ENCODE measurements around the gene ELL2.
"Not testable (repeated sequence)": the region's sequence is repeated elsewhere in the genome, so short reads cannot be mapped to it uniquely, and the experiment has no call there.

Gene ELL2

DNA sequence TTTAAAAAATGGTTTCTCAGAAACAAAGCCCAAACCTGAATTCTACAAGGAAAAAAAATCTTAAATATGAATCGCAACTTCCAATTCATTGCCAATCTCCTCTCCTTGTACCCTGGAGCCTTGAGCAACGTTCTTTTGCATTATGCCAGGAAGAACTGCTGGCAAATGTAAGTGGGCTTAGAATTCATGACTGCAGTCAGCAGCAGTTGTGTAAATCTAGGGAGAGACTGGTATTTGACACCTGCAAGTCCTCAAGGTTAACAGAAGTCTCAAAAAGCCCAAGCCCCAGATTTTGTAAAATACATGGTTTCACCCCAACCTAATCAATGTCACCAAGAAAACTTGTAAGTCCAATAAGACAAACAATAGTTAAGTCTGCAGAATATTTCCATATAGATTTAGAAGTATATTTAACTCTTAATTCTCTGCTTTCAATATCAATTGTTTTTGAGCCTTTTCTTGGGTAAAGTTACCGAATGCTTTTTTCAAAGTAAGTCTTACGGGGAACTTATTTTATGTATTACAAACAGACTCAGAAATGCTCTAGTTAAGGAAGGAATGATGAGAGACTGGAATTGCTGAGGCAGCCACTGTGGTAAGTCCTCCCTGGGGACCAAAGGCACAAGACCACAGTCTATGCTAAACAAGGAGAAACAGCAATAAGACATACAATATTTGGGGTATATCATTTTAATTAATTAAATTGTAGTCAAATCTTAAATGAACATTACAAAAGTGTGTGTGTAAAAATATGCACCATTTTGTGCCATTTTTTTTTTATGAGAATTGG lies 31.3 kb downstream of the ELL2 start:
- no peak for DNase-seq (ENCODE audit: low read depth)

DNA sequence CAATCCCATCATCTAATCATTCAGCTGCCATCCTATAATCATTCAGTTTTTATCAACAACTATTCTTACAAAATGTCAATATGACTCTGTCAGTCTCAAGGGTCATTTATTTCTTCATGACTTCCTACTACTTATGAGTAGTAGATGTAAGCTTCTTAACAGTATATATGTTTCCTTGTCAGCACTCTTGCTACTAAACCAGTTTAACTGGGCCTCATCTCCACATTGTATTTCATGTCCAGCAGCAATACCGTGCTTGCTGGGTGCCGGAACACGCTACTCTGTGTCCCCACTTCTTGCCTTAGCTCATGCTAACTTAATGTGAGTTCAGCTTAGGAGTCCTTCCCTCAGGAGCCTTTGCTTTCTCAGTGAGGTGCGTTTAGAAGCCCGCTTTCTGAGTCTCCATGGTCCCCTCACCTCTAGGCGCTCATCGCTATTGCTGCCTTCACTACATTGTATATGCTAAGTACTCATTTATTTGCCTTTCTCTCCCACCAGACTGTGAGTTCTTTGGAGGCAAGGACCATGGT lies 32.9 kb downstream of the ELL2 start:
- DNase-seq (ENCODE audit: low read depth) = no peak

DNA sequence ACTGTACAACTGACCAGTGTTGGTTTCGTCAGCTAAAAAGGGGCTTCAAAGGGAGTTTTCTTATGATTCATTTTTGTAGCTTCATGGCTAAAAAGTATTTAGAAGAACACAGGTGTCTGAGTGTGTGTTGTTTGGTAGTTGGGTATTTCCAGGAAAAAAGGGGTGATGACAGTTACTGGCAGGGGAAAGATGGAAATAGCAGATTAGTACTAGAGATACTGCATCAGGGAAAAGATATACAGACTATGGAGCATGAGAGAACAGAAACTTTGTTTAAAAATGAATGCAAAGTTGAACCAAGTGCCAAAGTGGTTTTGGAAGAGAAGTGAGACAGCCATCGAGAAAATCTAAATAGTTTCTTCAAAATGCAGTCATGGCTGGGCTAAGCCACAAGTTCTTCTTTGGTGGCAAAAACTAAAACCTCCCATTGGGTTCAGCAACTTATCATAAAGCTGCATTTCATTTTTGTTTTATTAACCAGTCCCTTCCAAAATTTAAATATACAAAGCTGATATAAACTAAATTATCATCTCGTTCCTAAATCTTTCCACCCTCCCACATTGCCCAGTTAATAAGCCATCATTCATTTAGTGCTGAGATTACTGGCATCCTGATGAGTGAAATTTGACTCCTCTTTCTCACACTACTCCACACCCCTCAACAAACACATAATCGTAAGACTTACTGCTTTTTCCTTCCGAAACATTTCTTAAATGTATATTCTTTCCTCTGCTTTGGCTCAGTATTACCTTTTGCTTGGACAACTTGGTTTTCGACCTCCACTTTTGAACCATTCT lies 33.5 kb downstream of the ELL2 start:
- DNase-seq (ENCODE audit: low read depth) = no peak

DNA sequence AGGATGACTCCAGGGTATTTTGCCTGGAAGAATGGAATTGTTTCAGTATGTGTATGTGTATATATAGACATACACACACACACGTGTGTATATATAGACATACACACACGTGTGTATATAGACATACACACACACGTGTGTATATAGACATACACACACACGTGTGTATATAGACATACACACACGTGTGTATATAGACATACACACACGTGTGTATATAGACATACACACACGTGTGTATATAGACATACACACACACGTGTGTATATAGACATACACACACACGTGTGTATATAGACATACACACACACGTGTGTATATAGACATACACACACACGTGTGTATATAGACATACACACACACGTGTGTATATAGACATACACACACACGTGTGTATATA lies 34.4 kb downstream of the ELL2 start:
- DNase-seq (ENCODE audit: low read depth) = not testable (repeated sequence)

DNA sequence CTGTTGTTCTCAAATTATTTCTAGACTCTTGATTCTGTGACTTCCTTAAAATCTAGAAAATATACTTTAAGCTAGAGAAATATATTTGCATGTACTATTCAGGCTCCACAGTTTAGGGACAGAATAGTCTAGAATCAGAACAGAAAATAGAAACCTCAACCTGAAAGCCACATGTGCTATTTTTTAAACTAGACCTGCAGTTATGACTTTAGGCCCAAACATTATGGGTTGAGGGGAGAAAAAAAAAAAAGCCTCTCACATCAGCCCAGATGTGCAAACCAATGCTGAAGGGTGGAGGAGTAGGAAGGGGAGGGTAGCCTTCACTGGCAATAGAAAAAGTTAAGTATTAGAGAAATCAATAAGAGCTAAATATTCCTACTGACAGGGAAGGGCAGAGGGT lies 35.7 kb downstream of the ELL2 start:
- DNase-seq (ENCODE audit: low read depth) = no peak

DNA sequence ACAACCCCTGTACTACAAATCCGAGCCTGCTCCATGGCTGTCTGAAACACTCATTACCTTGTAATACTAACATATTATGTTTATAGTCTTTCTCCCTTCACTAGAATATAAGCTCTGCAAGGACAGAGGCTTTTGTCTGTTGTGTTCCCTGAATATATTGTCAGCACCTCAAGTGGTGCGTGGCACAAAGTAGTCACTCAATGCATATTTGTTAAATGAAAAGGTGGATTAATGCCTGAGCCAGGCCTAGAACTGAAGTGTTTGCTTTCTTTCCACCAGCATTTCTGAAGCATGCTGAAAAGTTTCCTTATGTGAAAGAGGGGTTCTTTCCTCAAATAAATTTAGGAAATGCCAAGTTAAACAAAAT lies 36.3 kb downstream of the ELL2 start:
- no peak for DNase-seq (ENCODE audit: low read depth)

DNA sequence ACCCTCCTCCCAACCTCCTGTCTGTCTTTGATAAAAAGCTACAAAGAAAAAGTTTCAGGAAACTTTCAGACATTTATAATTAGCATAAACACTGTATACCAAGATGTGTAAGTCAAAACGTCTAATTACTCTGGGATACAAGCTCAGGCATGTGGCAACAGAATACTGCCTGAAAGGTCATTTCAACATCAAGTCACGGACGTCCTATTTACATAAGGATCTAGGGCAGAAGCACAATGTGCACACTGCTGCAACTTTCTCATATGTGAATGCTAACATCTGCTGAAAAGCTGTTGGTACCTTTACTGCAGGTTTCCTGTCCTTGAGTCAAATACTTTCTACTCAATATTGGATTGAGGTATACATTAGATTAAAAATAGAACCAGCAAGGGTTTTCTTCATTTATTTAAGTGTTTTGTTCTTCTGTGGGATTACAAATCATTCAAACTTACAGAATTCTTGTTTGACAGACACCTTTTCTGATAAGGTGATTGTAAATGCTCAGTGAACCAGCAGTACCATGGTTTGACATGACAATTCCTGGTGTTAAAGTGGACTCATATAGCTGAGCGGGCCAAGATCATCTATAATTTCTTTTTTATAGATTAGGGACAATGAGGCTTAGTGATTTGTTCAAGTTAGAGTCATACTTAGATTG lies 36.8 kb downstream of the ELL2 start:
- no peak for DNase-seq (ENCODE audit: low read depth)

DNA sequence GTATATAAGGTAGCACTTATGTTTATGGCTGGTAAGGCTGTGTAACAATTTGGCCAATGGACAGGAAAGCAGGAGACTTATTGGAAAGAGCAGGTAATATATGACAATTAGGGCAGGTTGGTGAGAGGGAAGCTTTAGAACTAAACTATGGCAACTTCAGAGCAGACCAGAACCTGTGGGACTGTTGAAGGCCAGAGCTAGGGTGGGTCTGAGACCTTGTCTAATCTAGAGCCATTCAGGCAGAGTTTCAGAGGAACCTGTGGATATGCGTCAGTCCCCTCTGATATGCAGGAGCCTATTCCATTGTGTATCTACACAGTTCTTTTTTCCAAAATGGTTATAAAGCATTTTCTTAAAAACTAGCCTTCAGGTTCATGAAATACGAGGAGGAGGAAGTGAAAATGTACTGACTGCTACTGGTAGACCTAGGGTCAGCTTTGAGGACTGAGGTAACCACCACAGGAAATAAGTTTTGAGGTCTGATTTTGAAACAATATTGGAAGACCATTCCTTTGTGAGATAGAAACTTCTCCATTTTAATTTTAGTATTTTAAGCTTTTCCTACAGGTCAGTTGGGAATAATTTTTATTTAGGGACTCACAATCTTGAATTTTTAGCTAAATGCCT lies 37.6 kb downstream of the ELL2 start:
- no peak for DNase-seq (ENCODE audit: low read depth)

DNA sequence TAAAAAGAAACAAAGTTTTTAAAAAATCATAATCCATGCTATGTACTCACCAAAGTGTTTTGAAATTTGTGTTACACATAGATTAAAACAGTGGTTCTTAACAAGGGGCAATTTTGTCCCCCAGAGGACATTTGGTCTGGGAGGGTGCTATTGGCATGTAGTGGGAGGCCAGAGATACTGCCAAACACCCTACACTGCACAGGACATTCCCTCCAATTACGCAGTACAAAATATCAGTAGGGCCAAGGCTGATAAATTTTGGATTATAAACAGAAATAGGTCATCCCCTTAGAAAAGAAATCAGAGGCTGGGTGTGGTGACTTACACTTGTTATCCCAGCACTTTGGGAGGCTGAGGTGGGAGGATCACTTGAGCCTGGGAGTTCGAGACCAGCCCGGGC lies 38.9 kb downstream of the ELL2 start:
- DNase-seq (ENCODE audit: low read depth) = no peak

DNA sequence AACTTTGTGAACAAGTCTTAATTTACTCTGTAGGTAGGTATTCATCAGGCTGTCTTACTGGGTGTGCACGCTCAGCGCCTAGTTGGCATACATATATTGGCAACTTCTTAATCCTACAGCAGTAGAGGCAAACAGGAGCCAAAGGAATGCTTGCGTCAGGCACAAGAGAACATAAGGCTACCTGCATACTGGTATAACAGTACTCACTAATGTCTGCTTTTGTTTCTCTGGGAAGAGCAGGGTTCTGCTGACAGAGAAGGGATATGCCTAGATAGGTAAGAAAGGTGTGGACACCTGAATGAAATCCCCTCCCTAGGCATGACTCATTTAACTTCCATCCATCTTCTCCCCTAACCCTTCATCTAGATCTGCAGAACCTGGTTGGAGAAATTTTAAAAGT lies 40.1 kb downstream of the ELL2 start:
- DNase-seq (ENCODE audit: low read depth) = no peak

DNA sequence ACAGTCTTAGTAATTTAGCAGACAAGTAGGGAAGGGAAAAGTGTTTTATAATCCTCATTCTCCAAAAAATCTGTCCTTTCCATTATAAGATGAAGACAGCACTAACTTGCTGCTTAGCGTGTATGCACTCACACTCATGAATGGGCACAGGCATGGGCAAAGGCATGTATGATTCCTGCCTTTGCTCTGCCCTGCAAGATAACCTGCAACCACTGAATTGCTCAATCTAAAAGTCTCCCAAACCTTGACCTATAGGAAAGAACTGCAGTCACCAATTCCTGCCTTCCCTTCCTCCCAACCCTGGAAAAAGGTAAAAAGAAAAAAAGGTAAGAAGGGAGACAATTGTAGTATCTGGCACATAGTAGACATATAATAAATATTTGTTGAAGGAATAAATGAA lies 40.8 kb downstream of the ELL2 start:
- no peak for DNase-seq (ENCODE audit: low read depth)

DNA sequence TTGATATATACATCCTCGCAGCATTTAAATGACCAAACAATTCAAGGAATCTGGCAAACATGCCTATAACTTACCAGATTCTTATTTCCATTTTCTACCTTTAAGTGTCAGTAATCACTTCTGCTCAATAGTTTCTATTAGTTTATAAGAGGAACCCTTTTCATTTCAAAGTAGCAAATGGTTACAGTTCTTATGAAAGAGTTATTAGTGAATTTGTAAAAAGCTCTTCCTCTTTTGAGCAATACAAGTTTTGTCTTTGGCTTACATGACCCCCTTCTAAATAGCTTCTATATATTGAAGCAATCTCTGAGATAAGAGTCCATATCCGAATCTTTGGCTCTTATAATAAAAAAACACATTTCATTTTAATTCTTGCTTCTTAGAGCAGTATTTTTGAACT lies 42.0 kb downstream of the ELL2 start:
- DNase-seq (ENCODE audit: low read depth) = no peak

DNA sequence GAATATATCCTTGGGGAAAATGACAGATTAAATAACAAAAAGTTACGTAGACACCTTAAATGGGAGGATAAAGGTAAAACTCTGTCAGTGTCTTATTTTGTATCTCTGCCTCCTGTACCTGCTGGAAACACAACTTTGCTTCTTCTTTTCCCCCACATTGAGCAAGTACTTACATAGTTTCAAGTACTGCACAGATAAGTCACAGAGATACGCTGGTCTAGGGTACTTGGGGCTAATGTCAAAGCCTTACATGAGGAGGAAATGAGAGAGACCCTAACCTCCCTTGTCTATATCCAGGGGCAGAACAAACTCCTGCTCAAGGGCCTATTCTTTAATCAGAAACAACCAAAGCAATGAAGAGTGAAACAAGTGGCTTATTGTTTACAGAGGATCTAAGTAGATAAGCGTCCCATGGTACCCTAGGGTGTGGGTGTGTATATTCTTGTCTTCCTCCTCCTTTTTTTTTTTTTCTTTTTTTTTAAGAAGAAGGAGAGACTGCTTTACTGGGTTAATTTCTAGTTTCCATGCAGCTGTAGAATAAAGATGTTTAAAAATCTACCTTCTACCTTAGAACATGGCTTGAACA lies 43.1 kb downstream of the ELL2 start:
- DNase-seq (ENCODE audit: low read depth) = no peak

DNA sequence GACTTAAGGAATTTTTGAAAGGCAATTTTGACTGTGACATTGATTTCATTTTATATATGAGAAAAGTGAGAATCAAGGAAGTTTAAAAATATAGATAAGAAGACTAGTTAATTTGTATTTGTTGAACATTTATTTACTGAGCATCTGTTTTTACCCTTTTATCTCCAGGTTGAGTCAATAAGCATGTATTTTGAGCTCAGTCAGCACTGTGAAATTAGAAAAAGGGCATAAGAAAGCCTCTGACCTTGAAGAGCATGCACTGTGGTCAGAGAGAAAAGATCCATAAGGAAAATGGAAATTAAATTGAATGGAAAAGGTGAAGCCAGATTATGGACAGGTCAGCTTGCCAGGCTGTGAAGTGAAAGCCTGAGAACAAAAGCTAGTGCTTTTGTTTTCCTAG lies 44.4 kb downstream of the ELL2 start:
- DNase-seq (ENCODE audit: low read depth) = no peak

DNA sequence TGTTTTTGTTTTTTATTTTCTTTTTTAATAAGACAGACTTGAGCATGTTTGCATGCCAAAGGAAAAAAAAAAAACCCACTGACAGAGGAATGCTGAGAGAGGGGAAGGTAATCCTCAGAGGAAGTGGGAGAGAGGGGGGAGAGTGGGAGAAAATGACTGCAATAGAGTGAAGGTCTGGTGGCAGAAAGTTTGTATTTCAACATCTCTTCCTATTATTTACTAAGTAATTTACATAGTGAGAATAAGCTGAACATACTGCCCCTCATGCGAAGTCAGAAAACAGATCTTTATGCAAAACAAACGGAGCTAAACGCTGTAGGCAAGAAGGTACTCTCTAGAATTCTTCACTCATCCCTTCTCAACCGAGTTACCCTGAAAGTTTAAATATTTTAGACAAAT lies 45.0 kb downstream of the ELL2 start:
- DNase-seq (ENCODE audit: low read depth) = no peak

DNA sequence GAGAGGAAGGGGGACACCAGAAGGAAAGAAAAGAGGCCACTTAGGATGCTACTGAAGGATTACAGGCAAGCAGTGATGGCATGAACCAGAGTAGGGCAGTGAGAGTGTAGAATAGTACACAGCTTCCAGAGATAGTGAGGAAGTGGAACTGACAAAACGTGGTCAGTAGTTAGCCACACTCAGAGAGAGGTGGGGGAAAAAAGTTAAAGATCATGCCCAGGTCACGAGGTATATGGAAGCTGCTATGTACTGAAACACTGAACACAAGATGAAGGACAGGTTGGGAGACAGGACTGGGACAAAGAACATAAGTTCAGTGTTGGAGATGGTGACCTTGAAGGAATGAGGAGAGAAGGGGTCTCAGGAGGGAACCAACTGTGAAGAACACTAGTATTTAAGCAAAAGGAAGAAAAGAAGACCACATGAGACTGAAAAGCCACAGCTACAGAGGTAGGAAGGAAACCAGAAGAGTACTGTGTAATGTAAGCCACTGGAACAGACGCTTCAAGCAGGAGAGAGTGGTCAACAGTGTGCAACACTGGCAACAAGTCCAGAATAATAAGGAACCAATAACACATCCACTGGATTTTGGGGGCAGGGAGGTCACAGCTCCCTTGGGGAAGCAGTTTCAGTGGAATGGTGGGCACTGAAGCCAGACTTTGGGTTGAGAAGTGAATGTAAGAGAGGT lies 45.5 kb downstream of the ELL2 start:
- no peak for DNase-seq (ENCODE audit: low read depth)

DNA sequence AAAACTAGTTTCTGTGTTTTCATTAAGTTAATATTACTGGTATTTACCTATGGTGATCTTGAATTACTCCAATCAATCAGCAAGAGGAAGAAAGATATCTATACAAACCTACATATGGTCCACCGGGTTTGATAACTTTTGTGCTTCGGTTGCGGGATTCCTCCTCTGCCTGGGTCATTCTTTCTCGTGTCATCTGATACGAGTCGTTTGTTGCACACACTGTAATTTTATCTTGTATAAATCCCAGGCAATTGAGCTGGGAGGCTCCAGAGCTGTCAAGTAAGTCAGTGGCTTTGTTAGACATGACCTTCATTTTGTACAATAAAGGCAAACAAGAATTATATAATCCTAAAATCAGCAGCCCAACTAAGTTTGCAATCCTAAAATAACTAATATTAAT lies 48.0 kb downstream of the ELL2 start:
- DNase-seq (ENCODE audit: low read depth) = no peak

DNA sequence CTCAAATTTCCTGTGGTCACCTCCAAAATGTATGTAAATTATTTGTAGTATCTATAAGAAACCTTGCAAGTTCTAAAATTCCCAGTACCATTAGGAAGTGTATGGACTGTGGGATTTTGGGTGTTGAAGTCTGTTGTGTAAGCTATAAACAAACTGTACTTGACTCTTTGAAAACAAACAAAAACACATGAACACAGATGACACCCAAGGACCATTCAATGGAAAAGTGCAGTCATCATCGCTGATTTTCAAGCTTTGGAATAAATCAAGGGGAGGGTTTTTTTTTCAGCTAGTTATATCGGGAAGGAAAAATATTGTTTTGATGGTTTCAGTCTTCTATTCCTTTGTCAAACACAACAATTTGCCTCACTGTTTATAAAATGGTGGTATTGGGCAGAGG lies 49.6 kb downstream of the ELL2 start:
- no peak for DNase-seq (ENCODE audit: low read depth)

DNA sequence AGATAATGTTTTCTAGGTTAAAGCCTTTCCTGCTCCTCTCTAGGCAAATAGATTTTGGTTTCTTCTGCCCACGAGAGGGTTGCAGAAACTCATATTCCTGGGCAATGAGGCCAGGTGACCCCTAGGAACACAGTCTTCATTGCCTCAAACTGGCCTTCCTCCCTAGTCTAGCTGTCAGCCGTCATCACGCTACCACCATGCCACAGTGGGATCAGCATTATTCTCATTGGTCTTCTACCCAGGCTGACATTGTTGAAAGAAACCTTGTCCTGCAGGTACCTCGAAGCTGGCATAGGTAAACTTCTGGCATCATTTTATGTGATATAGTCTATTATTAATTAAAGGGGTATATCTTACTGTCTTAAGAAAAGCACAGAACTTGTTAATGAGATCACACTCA lies 51.1 kb downstream of the ELL2 start:
- DNase-seq (ENCODE audit: low read depth) = no peak

DNA sequence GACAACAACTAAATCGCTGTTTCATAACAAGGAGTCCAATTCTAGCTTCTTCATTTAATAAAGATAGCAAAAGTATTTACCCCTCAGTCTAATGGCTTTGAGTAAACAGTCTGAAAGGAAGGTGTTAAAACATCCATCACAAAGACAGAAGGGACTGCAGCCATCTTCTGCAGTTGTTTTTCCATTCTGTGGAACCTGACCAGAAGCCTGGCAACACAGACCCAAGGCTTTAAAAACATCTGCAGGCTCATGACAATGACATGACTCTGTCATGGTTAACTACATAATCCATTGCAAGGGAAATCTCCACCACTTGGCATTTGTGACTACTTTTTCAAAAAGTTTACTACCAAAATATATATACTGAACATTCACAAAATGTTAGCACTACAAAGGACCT lies 51.9 kb downstream of the ELL2 start:
- DNase-seq (ENCODE audit: low read depth) = no peak

DNA sequence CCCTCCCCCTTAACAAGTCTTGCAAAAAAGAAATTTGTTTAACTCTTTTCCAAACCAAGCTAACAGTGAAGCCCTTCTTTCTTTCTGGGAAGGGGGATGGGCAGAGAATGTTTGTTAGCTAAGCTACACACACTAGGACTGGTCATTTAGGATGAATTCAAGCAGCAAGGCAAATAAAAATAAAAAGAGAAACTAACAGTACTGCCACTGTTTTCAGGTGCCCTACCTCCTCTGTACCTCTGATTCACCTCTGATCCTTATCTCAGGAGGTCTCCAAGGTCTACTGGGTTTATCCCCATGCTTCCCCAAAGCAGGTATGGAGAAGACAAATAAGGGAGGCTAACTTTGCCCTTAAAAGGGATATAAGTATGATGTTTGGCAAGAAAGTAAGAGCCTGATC lies 52.9 kb downstream of the ELL2 start:
- DNase-seq (ENCODE audit: low read depth) = no peak
